GM18520 (cell line): Measurements from ENCODE around the gene TARM1.

Experiments
- ATAC-seq: cut with Tn5 transposase; IDR thresholded peaks from one replicate; pipeline ENCODE4 v1.9.1; 2021; ENCODE audit not compliant: unreplicated experiment

The TARM1 gene

DNA sequence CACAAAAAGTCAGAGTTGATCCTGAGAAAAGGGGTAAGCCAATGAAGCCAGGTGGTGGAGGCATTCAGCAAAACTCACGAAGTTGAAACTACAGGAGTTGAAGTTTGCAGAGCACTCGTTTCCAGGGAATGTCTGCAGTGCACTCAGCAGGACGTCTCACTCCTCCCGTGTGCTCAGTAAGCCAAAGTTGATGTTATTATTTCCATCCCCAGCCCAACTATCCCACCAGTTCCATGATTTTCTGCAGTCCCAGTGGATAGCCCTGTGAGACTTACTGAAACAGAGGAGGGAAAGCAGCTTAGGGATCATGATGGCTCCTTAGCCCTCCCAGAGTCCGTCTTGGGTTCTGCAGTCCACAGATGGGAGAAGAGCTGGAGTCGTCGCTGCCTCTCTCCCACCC is at the start of gene TARM1:
TSS of gene TARM1 (minus strand) at position 334 of the 400 bp plus-strand sequence. CDS start at position 309, 25 bp downstream.
- no peak for ATAC-seq

DNA sequence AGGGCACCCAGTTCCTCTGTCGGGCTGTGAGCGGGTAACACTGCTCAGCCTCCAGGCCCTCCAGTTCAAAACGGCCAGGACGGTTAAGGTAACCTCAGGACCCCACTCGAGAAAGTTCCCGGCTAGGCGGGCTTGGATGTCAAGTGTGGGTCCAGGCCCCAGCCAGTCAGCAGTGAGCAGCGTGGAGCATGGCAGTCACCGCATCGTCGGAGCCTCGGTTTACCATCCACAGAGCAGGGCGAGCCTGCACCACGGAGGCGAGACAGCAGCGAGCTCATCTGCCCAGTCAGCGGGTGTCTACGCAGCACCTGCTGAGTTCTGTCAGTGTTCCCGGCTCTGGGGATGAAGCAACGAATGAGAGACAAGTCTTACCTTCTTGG is 48.4 kb upstream of the TARM1 start:
- no peak for ATAC-seq

DNA sequence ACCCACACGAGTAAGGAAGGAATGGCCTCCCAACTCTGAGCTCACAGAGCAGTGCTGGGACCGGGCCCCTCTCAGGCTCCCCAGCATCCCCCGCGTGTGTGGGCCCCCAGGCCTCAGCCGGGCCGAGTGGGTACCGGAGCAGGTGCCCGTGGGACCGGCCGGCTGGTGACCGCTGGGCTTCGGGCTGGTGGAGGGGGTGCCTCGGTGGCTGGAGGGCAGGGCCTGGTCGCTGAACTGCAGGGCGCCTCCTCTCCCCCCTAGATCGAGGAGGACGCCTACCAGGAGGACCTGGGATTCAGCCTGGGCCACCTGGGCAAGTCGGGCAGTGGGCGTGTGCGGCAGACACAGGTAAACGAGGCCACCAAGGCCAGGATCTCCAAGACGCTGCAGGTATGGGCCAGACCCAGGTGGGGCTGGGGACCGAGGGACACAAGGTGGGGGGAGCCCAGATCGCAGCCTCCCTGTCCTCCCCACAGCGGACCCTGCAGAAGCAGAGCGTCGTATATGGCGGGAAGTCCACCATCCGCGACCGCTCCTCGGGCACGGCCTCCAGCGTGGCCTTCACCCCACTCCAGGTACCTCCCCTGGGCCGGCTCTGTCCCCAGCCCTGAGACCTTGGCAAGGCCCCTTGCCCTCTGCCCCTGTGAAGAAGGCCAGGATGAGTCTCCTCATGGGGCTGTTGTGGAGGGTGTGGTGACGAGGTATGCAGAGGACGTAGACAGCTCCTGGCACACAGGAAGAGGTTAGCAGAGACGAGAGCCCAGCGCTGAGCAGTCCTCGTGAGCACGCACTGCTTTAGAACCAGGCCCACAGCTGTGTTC is 47.8 kb upstream of the TARM1 start:
- ATAC-seq, result no peak

DNA sequence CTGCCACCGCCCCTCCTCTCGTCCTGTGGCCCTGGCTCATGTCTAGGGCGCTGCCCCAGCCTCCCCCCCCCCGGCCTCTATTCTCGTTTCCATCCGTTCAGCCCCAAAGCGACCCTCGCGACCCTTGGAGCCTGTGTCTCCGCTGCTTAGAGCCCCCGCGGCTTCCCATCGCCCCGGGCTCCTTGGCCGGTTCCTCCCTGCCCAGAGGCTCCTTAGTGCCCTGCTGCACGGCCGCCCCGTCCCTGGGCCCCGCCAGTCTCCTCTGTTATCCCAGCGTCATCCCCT is 47.2 kb upstream of the TARM1 start:
- ATAC-seq, result no peak

DNA sequence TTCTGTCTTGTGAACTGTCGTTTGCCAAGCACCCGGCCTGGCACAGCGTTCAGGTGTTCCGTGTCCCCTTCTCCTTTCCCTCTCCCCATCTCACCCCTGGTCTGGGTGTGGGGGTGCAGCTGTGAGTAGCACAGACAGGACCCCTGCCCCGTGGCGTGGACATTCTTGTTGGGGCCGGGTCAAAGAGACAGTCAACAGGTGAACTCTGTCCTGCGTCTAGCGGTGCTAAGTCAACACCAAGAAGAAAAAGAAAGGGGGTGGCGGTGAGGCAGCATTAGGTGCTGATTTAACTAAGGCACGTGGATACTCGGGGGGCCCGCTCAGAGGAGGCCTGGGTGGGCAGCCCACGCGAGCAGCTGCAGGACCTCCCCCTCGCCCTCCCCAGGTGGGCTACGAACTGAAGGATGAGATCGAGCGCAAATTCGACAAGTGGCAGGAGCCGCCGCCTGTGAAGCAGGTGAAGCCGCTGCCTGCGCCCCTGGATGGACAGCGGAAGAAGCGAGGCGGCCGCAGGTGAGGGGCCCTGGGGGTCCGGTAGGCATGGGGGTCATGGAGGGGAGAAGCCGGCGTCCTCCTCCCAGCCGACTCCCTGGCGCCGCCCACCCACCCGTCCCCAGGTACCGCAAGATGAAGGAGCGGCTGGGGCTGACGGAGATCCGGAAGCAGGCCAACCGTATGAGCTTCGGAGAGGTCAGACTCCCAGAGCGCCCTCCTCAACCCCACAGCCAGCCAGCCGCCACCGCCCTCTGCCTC is 46.7 kb upstream of the TARM1 start:
- no peak for ATAC-seq

GRCh38 chr19:54125713-54126112 is 44.5 kb upstream of the TARM1 start:
- ATAC-seq, result no peak

GRCh38 chr19:54124393-54124792 is 43.2 kb upstream of the TARM1 start:
- no peak for ATAC-seq

DNA sequence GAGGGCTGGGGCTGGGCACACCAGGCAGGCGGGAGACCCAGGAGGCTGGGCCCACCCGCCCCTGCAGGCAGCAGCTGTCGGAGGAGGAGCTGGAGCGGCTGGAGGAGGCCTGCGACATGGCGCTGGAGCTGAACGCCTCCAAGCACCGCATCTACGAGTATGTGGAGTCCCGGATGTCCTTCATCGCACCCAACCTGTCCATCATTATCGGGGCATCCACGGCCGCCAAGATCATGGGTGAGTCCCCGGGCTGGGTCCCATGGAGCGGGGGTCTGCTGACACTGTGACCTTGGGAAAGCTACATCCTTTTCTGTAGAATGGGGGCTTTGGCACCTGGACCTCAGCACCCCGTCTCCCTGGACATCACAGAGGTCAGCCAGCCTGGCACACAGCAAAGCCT is 42.5 kb upstream of the TARM1 start:
- ATAC-seq, result no peak

GRCh38 chr19:54121259-54121658 is 40.1 kb upstream of the TARM1 start:
- no peak for ATAC-seq

- peak; percentile 83 for ATAC-seq
These were observed 34.2 kb upstream of the TARM1 start, which contains the start of the genes PRPF31 and TFPT for GRCh38 chr19:54115109-54116063. TSS of gene PRPF31 (plus strand) at chr19:54115754. CDS start at chr19:54118279, 2,525 bp downstream. TSS of gene TFPT (minus strand) at chr19:54115657. CDS start at chr19:54115269, 388 bp downstream.

DNA sequence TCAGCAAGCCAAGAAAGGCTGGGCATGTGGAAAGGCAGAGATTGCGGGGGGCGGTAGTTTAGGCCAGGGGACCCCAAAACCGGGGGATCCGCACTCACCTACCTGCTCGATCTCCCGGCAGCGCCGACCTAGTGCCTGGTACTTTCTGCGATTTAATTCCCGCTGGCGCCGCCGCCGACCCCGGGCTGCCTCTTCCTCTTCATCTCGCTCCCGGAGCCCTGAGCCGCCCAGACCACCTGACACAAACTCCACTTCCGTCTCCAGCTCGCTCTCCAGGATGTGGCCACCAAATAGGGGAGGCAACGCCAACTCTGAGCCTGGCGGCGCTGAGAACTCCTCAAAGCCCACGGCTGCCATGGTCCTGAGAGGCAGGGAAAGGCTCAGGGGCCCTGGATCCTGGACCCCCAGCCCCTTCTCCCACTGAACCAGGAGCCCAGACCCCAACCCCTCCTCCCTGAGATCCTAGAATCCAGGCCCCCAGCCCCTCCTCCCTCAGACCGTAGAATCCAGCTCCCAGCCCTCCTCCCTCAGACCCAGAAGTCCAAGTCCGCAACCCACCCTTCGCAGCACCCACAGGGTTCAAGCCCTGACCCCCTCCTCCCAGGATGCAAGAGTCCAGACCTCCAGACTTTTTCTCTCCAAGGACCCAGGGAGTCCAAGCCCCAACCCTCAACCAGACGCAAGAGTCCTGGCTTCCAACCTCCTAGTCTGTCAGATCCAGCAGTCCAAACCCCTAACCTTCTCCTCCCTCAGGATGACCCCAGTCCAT is 33.4 kb upstream of the TARM1 start:
- ATAC-seq, result no peak

DNA sequence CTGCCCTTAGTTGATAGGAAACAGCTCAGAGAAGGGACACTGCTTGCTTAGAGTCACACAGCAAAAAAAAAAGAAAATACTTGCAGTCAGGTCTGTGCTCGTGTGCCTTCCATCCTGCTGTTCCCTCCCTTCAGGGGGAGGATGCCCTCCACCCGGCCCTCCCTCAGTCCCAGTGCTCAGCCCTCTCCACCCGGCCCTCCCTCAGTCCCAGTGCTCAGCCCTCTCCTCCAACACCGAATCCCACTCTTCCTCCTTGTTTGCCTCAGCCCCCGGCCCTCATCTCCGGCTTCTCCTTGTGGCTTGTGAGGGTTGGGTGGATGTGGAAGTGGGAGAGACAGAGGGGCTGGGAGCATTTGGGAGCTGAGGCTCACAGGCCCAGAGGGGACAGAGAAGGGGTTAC is 28.5 kb upstream of the TARM1 start:
- ATAC-seq, result no peak

DNA sequence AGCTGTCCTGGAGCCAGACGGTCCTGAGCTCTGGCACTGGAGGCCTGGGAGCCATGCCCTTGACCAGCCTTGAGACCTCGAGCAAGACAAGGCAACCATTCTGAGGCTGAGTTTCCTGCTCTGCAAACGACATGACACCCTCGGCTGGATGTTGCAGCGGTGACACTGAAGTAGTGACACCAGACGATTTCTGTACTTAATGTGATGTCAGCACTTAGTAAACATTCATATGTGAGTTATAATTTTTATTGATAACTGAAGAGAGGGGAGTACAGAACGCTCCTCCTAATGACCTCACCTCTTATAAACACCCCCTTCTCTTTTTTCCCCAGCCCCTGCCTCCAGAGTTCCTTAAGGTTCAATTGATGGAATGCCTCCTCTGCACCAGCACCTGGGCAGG is 27.3 kb upstream of the TARM1 start:
- ATAC-seq, result no peak

- no peak for ATAC-seq
These were observed 26.8 kb upstream of the TARM1 start for GRCh38 chr19:54107876-54108490.

GRCh38 chr19:54106716-54107115 is 25.6 kb upstream of the TARM1 start:
- ATAC-seq, result no peak

DNA sequence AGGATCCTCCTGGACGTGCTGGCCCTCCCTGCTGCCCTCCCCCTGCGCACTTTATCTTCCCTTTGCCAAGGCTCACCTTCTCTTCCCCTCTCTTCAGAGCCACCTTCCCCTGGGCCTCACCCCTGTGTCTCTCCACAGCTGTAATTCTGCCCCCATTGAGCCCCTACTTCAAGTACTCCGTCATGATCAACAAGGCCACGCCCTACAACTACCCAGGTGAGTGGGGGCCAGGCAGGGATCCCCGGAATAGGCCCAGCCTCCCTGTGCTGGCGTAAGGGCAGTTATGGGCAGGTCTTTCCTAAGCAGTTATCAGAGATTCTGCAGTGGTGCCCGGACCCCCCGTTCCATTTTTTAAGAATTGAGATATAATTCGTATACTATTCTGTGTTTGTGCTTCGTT is 24.6 kb upstream of the TARM1 start:
- ATAC-seq, result no peak

DNA sequence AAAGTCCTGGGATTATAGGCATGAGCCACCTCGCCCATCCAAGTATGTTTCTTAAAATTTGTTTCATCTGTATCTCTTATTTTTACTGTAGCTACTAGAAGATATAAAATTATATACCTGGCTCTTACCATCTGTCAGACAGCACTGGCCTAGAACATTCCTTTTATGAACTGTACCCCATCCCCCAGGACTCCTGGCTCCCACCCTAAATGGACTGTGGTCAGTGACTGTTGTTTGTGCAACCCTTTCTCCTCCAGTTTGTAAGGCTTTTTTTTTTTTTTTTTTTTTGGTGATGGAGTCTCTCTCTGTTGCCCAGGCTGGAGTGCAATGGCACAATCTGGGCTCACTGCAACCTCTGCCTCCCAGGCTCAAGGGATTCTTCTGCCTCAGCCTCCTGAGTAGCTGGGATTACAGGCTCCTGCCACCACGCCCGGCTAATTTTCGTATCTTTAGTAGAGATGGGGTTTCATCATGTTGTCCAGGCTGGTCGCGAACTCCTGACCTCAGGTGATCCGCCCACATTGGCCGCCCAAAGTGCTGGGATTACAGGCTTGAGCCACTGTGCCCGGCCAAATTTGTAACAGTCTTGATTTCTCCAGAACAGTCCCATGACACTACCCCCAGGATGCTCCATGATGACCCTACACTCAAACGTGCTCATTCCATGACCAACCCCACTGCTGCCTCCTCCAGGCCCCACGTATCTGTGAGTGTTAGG is 24.0 kb upstream of the TARM1 start:
- no peak for ATAC-seq

GRCh38 chr19:54102421-54103169 is 21.4 kb upstream of the TARM1 start, which contains the start of gene NDUFA3:
TSS of gene NDUFA3 (plus strand) at chr19:54102855. CDS start at chr19:54102879, 24 bp downstream.
- ATAC-seq, result peak; percentile 98

DNA sequence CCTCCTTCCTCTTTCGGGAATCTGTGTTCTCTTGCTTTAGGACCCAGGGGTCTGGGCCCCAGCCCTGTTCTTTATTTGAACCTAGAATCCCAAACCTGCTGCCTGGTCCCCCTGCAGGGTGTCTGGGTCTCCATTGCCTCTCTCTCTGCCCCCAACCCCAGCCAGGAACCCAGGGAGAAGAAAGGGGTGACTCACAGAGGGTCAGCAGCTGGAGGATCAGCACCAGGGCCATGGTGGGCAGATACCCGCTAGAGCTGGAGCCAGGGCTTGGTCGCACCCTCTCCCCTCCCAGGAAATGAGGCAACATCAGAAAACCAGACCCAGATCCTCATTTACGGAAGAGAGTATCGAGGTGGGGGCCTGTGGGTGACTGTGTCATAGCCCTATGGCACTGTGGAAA is 19.4 kb upstream of the TARM1 start, which contains the start of gene OSCAR:
TSS of gene OSCAR (minus strand) at position 243 of the 400 bp plus-strand sequence. CDS start at position 232, 11 bp downstream.
- no peak for ATAC-seq
